SK-N-SH treated with all-trans-retinoic acid at 6 μM for 48 hours (cell line): Measurements from ENCODE around the gene RASA3.

ENCODE experiments used
- ATAC-seq: fragments of 200-7000 bp; cut with Tn5 transposase; 3 replicates; pipeline ENCODE4 v1.9.1; 2020; ENCODE audit warnings: mild to moderate bottlenecking, moderate library complexity
- ARNTL ChIP-seq: fragments of 450-650 bp; formaldehyde crosslinking; IDR thresholded peaks from 2 replicates; pipeline ENCODE4 v1.5.0; 2020; ENCODE audit warnings: low read depth, mild to moderate bottlenecking, moderate library complexity, borderline replicate concordance
- BACH2 ChIP-seq: fragments of 250-450 bp; sonication (Bioruptor Pico); IDR thresholded peaks from 2 replicates; pipeline ENCODE4 v1.9.0; 2021; ENCODE audit warnings: mild to moderate bottlenecking, borderline replicate concordance
- CSDC2 ChIP-seq: fragments of 250-450 bp; sonication (Bioruptor Pico); IDR thresholded peaks from 2 replicates; pipeline ENCODE4 v1.5.0; 2020; ENCODE audit warnings: mild to moderate bottlenecking, moderate library complexity
- ESRRG ChIP-seq: fragments of 250-450 bp; sonication (Bioruptor Pico); IDR thresholded peaks from 2 replicates; pipeline ENCODE4 v1.6.1; 2021; ENCODE audit warnings: mild to moderate bottlenecking
- GLIS3 ChIP-seq: fragments of 250-450 bp; sonication (Bioruptor Pico); IDR thresholded peaks from 2 replicates; pipeline ENCODE4 v1.5.0; 2020; ENCODE audit warnings: mild to moderate bottlenecking, moderate library complexity
- ISL1 ChIP-seq: fragments of 250-450 bp; sonication (Bioruptor Pico); IDR thresholded peaks from 2 replicates; pipeline ENCODE4 v2.1.2; 2022; ENCODE audit warnings: mild to moderate bottlenecking, moderate library complexity
- OSR1 ChIP-seq: fragments of 250-450 bp; sonication (Bioruptor Pico); IDR thresholded peaks from 2 replicates; pipeline ENCODE4 v1.8.0; 2022; ENCODE audit warnings: moderate library complexity, mild to moderate bottlenecking, inconsistent platforms
- POU6F1 ChIP-seq: fragments of 250-450 bp; sonication (Bioruptor Pico); IDR thresholded peaks from 2 replicates; pipeline ENCODE4 v1.8.0; 2021; ENCODE audit warnings: low read depth, mild to moderate bottlenecking, moderate library complexity, borderline replicate concordance
- PPARA ChIP-seq: fragments of 250-450 bp; sonication (Bioruptor Pico); IDR thresholded peaks from 2 replicates; pipeline ENCODE4 v1.5.0; 2020; ENCODE audit warnings: mild to moderate bottlenecking, borderline replicate concordance
- RARB ChIP-seq: fragments of 250-450 bp; sonication (Bioruptor Pico); IDR thresholded peaks from 2 replicates; pipeline ENCODE4 v1.8.0; 2021; ENCODE audit warnings: mild to moderate bottlenecking, moderate library complexity
- SNAI2 ChIP-seq: fragments of 250-450 bp; sonication (Bioruptor Pico); IDR thresholded peaks from 2 replicates; pipeline ENCODE4 v1.5.0; 2020; ENCODE audit warnings: mild to moderate bottlenecking, moderate library complexity
- TCF4 ChIP-seq: fragments of 250-450 bp; sonication (Bioruptor Pico); IDR thresholded peaks from 2 replicates; pipeline ENCODE4 v1.8.0; 2021; ENCODE audit warnings: mild to moderate bottlenecking, moderate library complexity, borderline replicate concordance
- TOX ChIP-seq: fragments of 250-450 bp; sonication (Bioruptor Pico); IDR thresholded peaks from 2 replicates; pipeline ENCODE4 v1.8.0; 2021; ENCODE audit warnings: mild to moderate bottlenecking, moderate library complexity, borderline replicate concordance
- TSHZ2 ChIP-seq: fragments of 250-450 bp; sonication (Bioruptor Pico); IDR thresholded peaks from 2 replicates; pipeline ENCODE4 v1.5.0; 2020; ENCODE audit warnings: mild to moderate bottlenecking, moderate library complexity
- ZC3H10 ChIP-seq: fragments of 250-450 bp; sonication (Bioruptor Pico); IDR thresholded peaks from 2 replicates; pipeline ENCODE4 v1.5.1; 2021; ENCODE audit warnings: mild to moderate bottlenecking, moderate library complexity
- ZFP3 ChIP-seq: fragments of 250-450 bp; sonication (Bioruptor Pico); IDR thresholded peaks from 2 replicates; pipeline ENCODE4 v1.5.0; 2020; ENCODE audit warnings: mild to moderate bottlenecking, moderate library complexity
- ZFP30 ChIP-seq: fragments of 450-650 bp; formaldehyde crosslinking; IDR thresholded peaks from 2 replicates; pipeline ENCODE4 v1.5.0; 2022; ENCODE audit warnings: mild to moderate bottlenecking, moderate library complexity
- ZNF565 ChIP-seq: fragments of 450-650 bp; formaldehyde crosslinking; conservative IDR thresholded peaks from 2 replicates; pipeline ENCODE4 v1.5.0; 2020; ENCODE audit warnings: low read depth, mild to moderate bottlenecking, moderate library complexity
- ZNF70 ChIP-seq: fragments of 450-650 bp; formaldehyde crosslinking; IDR thresholded peaks from 2 replicates; pipeline ENCODE4 v1.5.0; 2020; ENCODE audit warnings: mild to moderate bottlenecking, moderate library complexity
- ZNF8 ChIP-seq: fragments of 450-650 bp; formaldehyde crosslinking; IDR thresholded peaks from 2 replicates; pipeline ENCODE4 v1.5.0; 2020; ENCODE audit warnings: mild to moderate bottlenecking, moderate library complexity
- TF ChIP-seq, protein P1 (sequence below): fragments of 250-450 bp; sonication (Bioruptor Pico); IDR thresholded peaks from 2 replicates; pipeline ENCODE4 v1.8.0; 2020; ENCODE audit warnings: mild to moderate bottlenecking, moderate library complexity, borderline replicate concordance
- TF ChIP-seq, protein P2 (sequence below): fragments of 250-450 bp; sonication (Bioruptor Pico); IDR thresholded peaks from 2 replicates; pipeline ENCODE4 v1.5.1; 2021; ENCODE audit warnings: mild to moderate bottlenecking, moderate library complexity
- TF ChIP-seq, protein P3 (sequence below): fragments of 250-450 bp; sonication (Bioruptor Pico); IDR thresholded peaks from 2 replicates; pipeline ENCODE4 v1.5.1; 2020; ENCODE audit warnings: low read depth, mild to moderate bottlenecking, moderate library complexity

Gene RASA3

DNA sequence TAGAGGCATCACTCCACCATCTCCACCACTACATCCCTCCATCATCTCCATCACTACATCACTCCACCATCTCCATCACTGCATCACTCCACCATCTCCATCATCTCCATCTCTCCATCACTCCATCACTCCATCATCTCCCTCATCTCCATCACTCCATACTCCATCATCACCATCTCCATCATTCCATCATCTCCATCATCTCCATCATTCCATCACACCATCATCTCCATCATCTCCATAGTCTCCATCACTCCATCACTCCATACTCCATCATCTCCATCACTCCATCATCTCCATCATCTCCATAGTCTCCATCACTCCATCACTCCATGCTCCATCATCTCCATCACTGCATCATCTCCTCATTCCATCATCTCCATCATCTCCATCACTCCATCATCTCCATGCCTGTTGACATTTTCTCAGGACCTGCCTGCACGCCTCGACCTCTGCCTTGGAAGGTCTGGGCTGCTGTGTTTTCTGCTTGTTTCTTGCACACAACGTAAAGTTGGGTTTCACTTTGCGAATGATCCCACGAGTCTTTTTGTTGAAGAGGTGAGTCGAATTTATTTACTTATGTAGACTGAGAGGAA lies 21.2 kb upstream of the RASA3 start:
- ATAC-seq = no peak
- TF ChIP-seq ISL1 = no peak
- TF ChIP-seq GLIS3 (CRISPR knock-in tag) = no peak
- no peak for TF ChIP-seq CSDC2 (CRISPR knock-in tag)
- no peak for TF ChIP-seq ZFP30 (CRISPR knock-in tag)

DNA sequence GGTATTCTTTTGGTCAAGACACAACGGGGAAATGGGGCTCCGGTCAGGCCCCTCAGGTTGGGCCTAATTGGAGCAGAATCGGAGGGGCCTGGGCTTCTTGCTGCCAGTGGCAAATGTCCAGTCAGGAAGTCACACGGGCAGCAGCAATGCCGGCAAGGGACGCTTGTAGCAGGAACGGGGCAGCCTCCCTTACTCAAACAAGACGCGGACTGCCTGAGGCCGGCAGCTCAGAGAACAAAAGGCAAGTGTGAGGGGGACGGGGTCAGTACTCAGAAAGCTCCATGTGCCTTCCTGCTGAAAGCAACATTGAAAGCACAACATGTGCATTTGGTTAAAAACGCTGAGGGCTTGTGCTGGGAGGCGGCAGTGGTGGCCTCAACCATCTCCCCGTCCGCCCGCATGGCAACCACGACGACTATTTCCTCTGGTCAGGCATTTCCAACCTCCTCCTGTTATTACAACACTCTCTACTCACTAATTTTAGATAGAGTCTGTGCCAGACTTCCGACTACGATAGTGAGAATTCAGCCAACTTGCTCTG lies 20.5 kb upstream of the RASA3 start:
- ATAC-seq = no peak

DNA sequence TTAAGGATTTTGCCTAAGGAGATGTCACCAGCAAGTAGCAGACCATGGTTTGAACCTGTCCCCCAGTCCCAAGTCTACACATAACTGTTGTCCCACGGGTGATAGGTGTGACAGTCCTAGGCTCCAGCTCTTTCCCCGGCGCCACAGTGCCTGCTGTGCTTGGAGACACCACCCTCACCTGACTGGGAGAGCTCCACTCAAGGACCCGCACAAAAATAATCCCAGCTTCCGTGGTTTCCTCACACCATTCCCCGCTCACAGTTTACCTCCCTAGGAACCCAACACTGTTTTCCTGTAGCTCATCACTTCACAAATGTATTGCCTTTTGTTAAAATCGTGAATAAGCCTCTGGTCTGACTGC lies 19.8 kb upstream of the RASA3 start:
- no peak for ATAC-seq
- TF ChIP-seq ZFP3 (CRISPR knock-in tag) (no peak), TOX (CRISPR knock-in tag) (no peak), CSDC2 (CRISPR knock-in tag) (no peak), TCF4 (CRISPR knock-in tag) (no peak), ESRRG (CRISPR knock-in tag) (no peak), OSR1 (no peak), ZNF565 (CRISPR knock-in tag) (no peak), PPARA (CRISPR knock-in tag) (no peak), BACH2 (CRISPR knock-in tag) (no peak), ZC3H10 (no peak), ZFP30 (CRISPR knock-in tag) (no peak), GLIS3 (CRISPR knock-in tag) (no peak), POU6F1 (CRISPR knock-in tag) (no peak), ZNF70 (CRISPR knock-in tag) (no peak), SNAI2 (CRISPR knock-in tag) (no peak), ZNF8 (CRISPR knock-in tag) (no peak), RARB (no peak), TSHZ2 (CRISPR knock-in tag) (no peak)
- TF ChIP-seq, protein P1, sequence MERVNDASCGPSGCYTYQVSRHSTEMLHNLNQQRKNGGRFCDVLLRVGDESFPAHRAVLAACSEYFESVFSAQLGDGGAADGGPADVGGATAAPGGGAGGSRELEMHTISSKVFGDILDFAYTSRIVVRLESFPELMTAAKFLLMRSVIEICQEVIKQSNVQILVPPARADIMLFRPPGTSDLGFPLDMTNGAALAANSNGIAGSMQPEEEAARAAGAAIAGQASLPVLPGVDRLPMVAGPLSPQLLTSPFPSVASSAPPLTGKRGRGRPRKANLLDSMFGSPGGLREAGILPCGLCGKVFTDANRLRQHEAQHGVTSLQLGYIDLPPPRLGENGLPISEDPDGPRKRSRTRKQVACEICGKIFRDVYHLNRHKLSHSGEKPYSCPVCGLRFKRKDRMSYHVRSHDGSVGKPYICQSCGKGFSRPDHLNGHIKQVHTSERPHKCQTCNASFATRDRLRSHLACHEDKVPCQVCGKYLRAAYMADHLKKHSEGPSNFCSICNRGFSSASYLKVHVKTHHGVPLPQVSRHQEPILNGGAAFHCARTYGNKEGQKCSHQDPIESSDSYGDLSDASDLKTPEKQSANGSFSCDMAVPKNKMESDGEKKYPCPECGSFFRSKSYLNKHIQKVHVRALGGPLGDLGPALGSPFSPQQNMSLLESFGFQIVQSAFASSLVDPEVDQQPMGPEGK (CRISPR knock-in tag) = no peak
- TF ChIP-seq, protein P2, sequence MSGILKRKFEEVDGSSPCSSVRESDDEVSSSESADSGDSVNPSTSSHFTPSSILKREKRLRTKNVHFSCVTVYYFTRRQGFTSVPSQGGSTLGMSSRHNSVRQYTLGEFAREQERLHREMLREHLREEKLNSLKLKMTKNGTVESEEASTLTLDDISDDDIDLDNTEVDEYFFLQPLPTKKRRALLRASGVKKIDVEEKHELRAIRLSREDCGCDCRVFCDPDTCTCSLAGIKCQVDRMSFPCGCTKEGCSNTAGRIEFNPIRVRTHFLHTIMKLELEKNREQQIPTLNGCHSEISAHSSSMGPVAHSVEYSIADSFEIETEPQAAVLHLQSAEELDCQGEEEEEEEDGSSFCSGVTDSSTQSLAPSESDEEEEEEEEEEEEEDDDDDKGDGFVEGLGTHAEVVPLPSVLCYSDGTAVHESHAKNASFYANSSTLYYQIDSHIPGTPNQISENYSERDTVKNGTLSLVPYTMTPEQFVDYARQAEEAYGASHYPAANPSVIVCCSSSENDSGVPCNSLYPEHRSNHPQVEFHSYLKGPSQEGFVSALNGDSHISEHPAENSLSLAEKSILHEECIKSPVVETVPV = no peak

More for the DNA sequence above, 20.5 kb upstream of the RASA3 start:
- TF ChIP-seq, protein P1 (CRISPR knock-in tag) = no peak
- TF ChIP-seq TCF4 (CRISPR knock-in tag) (no peak), PPARA (CRISPR knock-in tag) (no peak), BACH2 (CRISPR knock-in tag) (no peak), ZNF565 (CRISPR knock-in tag) (no peak), ARNTL (CRISPR knock-in tag) (no peak), ISL1 (no peak), ZNF8 (CRISPR knock-in tag) (no peak), RARB (no peak)
- TF ChIP-seq, protein P3, sequence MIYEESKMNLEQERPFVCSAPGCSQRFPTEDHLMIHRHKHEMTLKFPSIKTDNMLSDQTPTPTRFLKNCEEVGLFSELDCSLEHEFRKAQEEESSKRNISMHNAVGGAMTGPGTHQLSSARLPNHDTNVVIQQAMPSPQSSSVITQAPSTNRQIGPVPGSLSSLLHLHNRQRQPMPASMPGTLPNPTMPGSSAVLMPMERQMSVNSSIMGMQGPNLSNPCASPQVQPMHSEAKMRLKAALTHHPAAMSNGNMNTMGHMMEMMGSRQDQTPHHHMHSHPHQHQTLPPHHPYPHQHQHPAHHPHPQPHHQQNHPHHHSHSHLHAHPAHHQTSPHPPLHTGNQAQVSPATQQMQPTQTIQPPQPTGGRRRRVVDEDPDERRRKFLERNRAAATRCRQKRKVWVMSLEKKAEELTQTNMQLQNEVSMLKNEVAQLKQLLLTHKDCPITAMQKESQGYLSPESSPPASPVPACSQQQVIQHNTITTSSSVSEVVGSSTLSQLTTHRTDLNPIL (CRISPR knock-in tag) = no peak
